WTC11 (cell line): ENCODE results near the gene TBC1D21. TPM values are rescaled to one million over a fixed set of nuclear protein-coding genes. Genes with fewer than 3 reads are reported as not detected.

Experiments
- ATAC-seq: fragments of 200-7000 bp; cut with Tn5 transposase; 2 replicates; pipeline ENCODE4 v1.10.0; 2021; ENCODE audit warnings: mild to moderate bottlenecking, moderate library complexity
- CTCF ChIA-PET: fragments of 300-600 bp; sonication (Branson Sonifier 250); formaldehyde crosslinking; loops from one replicate; lab custom pipeline; 2021; ENCODE audit warnings: antibody characterized with exemption; lab: Charles Lee
- POLR2A ChIA-PET: fragments of 350-600 bp; sonication (Branson Sonifier 250); formaldehyde crosslinking; loops from one replicate; lab custom pipeline; 2021; ENCODE audit warnings: antibody characterized with exemption; lab: Charles Lee
- DNase-seq: peaks from one replicate; pipeline ENCODE4 v3.0.0; 2021; ENCODE audit warnings: low spot score
- H3K27ac Mint-ChIP-seq: 2 replicates; pipeline ENCODE4 v1.8.0; 2021; ENCODE audit warnings: mixed read lengths
- H3K27me3 Mint-ChIP-seq: 2 replicates; pipeline ENCODE4 v1.8.0; 2021; ENCODE audit warnings: low read depth, mild to moderate bottlenecking, moderate library complexity, mixed read lengths
- H3K36me3 Mint-ChIP-seq: 2 replicates; pipeline ENCODE4 v1.8.0; 2021; ENCODE audit warnings: mixed read lengths
- H3K4me1 Mint-ChIP-seq: 2 replicates; pipeline ENCODE4 v1.8.0; 2022; ENCODE audit warnings: mixed read lengths
- H3K4me3 Mint-ChIP-seq: 2 replicates; pipeline ENCODE4 v1.8.0; 2021; ENCODE audit warnings: mild to moderate bottlenecking, moderate library complexity, mixed read lengths
- H3K9me3 Mint-ChIP-seq: 2 replicates; pipeline ENCODE4 v1.8.0; 2021; ENCODE audit warnings: mixed read lengths
- ARID4B ChIP-seq: sonication (generic); formaldehyde crosslinking; IDR thresholded peaks from 2 replicates; pipeline ENCODE4 v1.8.0; 2023; ENCODE audit warnings: missing genetic modification reagents, mild to moderate bottlenecking, borderline replicate concordance
- ATF1 ChIP-seq: sonication (generic); formaldehyde crosslinking; IDR thresholded peaks from 2 replicates; pipeline ENCODE4 v1.8.1; 2023; ENCODE audit warnings: mild to moderate bottlenecking, moderate library complexity, missing genetic modification reagents
- CREB1 ChIP-seq: sonication (generic); formaldehyde crosslinking; IDR thresholded peaks from 2 replicates; pipeline ENCODE4 v1.8.0; 2023; ENCODE audit warnings: mild to moderate bottlenecking, missing genetic modification reagents
- CREM ChIP-seq: sonication (generic); formaldehyde crosslinking; IDR thresholded peaks from 2 replicates; pipeline ENCODE4 v1.8.1; 2022; ENCODE audit warnings: mild to moderate bottlenecking, missing genetic modification reagents, moderate library complexity
- ESRRA ChIP-seq: sonication (generic); formaldehyde crosslinking; IDR thresholded peaks from 2 replicates; pipeline ENCODE4 v1.8.1; 2022; ENCODE audit warnings: mild to moderate bottlenecking, missing genetic modification reagents, borderline replicate concordance
- FOXK1 ChIP-seq: sonication (generic); formaldehyde crosslinking; IDR thresholded peaks from 2 replicates; pipeline ENCODE4 v1.8.0; 2022; ENCODE audit warnings: mild to moderate bottlenecking, moderate library complexity, missing genetic modification reagents
- JAZF1 ChIP-seq: fragments of 250-450 bp; sonication (Bioruptor Pico); IDR thresholded peaks from 2 replicates; pipeline ENCODE4 v1.9.0; 2021; ENCODE audit warnings: moderate library complexity, mild to moderate bottlenecking, inconsistent platforms
- NR2C2 ChIP-seq: sonication (generic); formaldehyde crosslinking; IDR thresholded peaks from 2 replicates; pipeline ENCODE4 v1.8.0; 2022; ENCODE audit warnings: mild to moderate bottlenecking, missing genetic modification reagents
- PRRX2 ChIP-seq: fragments of 250-450 bp; sonication (Bioruptor Pico); IDR thresholded peaks from 2 replicates; pipeline ENCODE4 v1.8.0; 2021; ENCODE audit warnings: mild to moderate bottlenecking
- RELA ChIP-seq: sonication (generic); formaldehyde crosslinking; IDR thresholded peaks from 2 replicates; pipeline ENCODE4 v1.8.1; 2022; ENCODE audit warnings: missing genetic modification reagents, mild to moderate bottlenecking, borderline replicate concordance
- SMAD4 ChIP-seq: sonication (generic); formaldehyde crosslinking; IDR thresholded peaks from 2 replicates; pipeline ENCODE4 v1.8.0; 2022; ENCODE audit warnings: mild to moderate bottlenecking, missing genetic modification reagents
- SP1 ChIP-seq: sonication (generic); formaldehyde crosslinking; conservative IDR thresholded peaks from 2 replicates; pipeline ENCODE4 v1.8.1; 2022; ENCODE audit warnings: missing genetic modification reagents
- USF1 ChIP-seq: sonication (generic); formaldehyde crosslinking; IDR thresholded peaks from 2 replicates; pipeline ENCODE4 v1.8.0; 2022; ENCODE audit warnings: mild to moderate bottlenecking, missing genetic modification reagents
- ZNF121 ChIP-seq: sonication (generic); formaldehyde crosslinking; IDR thresholded peaks from 2 replicates; pipeline ENCODE4 v1.8.0; 2023; ENCODE audit warnings: missing genetic modification reagents
- ZNF219 ChIP-seq: sonication (generic); formaldehyde crosslinking; IDR thresholded peaks from 2 replicates; pipeline ENCODE4 v1.8.0; 2023; ENCODE audit warnings: missing genetic modification reagents, mild to moderate bottlenecking, borderline replicate concordance
- ZNF232 ChIP-seq: sonication (generic); formaldehyde crosslinking; IDR thresholded peaks from 2 replicates; pipeline ENCODE4 v1.8.0; 2022; ENCODE audit warnings: mild to moderate bottlenecking, missing genetic modification reagents
- ZNF416 ChIP-seq: fragments of 250-450 bp; sonication (Bioruptor Pico); IDR thresholded peaks from 2 replicates; pipeline ENCODE4 v1.9.0; 2021; ENCODE audit warnings: mild to moderate bottlenecking, inconsistent platforms
- total RNA-seq: library from RNA; stranded (reverse); gene quantifications from 3 replicates; pipeline ENCODE4 v1.2.3, GENCODE V29; 2021
- TF ChIP-seq, protein P1 (sequence below): fragments of 250-450 bp; sonication (Bioruptor Pico); IDR thresholded peaks from 2 replicates; pipeline ENCODE4 v2.1.2; 2022; ENCODE audit warnings: mild to moderate bottlenecking, moderate library complexity
- TF ChIP-seq, protein P2 (sequence below): fragments of 200-600 bp; IDR thresholded peaks from 2 replicates; pipeline ENCODE4 v1.8.0; 2022; ENCODE audit warnings: antibody characterized with exemption
- TF ChIP-seq, protein P3 (sequence below): sonication (generic); formaldehyde crosslinking; IDR thresholded peaks from 2 replicates; pipeline ENCODE4 v1.8.1; 2023; ENCODE audit warnings: mild to moderate bottlenecking, moderate library complexity, missing genetic modification reagents
- TF ChIP-seq, protein P4 (sequence below): sonication (generic); formaldehyde crosslinking; IDR thresholded peaks from 2 replicates; pipeline ENCODE4 v1.8.0; 2022; ENCODE audit warnings: mild to moderate bottlenecking, missing genetic modification reagents
- TF ChIP-seq, protein P5 (sequence below): sonication (generic); formaldehyde crosslinking; IDR thresholded peaks from 2 replicates; pipeline ENCODE4 v1.8.1; 2022; ENCODE audit warnings: mild to moderate bottlenecking, moderate library complexity, missing genetic modification reagents

The TBC1D21 gene
- total RNA-seq, 1 experiment from 2014 or later, result not detected

- TF ChIP-seq ESRRA (CRISPR knock-in tag) (no peak), CREB1 (CRISPR knock-in tag) (no peak), NR2C2 (no peak)
- TF ChIP-seq, protein P1, sequence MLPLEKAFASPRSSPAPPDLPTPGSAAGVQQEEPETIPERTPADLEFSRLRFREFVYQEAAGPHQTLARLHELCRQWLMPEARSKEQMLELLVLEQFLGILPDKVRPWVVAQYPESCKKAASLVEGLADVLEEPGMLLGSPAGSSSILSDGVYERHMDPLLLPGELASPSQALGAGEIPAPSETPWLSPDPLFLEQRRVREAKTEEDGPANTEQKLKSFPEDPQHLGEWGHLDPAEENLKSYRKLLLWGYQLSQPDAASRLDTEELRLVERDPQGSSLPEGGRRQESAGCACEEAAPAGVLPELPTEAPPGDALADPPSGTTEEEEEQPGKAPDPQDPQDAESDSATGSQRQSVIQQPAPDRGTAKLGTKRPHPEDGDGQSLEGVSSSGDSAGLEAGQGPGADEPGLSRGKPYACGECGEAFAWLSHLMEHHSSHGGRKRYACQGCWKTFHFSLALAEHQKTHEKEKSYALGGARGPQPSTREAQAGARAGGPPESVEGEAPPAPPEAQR (CRISPR knock-in tag), result no peak
Observed at GRCh38 chr15:73907035-73907408, 33.7 kb downstream of the TBC1D21 start (continued).

DNA sequence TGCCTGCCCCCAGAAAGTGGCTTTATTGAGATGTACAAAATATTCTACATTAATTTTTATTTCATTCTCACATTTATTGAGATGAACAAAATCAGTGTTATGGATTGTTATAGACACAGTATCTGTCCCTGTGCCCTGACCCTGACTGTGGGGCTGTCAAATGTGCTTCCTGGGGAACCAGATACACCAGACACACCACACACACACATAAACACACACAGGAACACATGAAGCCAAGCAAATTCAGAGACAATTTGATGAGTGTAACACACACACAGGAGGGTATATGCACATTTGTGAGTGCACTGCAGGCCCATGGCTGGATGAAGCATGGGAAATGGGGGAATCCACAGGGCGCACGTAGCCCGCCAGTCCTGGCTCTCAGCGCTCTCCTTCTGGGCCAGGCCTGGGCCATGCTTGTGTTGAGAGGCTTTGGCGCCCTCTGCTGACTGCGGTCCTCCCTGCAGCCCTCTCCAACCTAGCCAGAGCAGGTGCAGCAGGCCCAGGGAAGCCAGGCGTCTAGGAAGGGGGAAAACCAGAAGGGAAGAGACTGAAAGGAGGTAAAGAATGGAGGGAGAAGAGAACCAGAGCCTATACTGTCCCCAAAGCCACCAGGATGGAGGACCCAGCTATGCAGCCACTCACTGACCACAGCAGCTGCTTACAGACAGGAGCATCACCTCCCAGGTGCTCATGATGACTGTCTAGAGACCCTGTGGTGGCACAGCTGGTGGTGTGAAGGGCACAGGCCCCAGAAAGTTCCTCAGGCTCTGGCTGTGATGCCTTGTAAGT, 34.9 kb downstream of the TBC1D21 start:
- Mint-ChIP-seq H3K4me1 (peaks cover 5% of the 10 kb centered on the region), H3K36me3 (no peaks in the 10 kb centered on the region), H3K27me3 (peaks cover 7% of the 10 kb centered on the region), H3K4me3 (no peak overlapping the region), H3K9me3 (no peaks in the 10 kb centered on the region), H3K27ac (no peak overlapping the region)
- POLR2A ChIA-PET, result no interaction called here
- TF ChIP-seq SP1 (peak; percentile 38; the same call in 1 of the 2 replicates), ZNF232 (no peak), USF1 (CRISPR knock-in tag) (no peak), ZNF121 (peak; percentile 40; the same call in 1 of the 2 replicates), ZNF416 (CRISPR knock-in tag) (no peak), PRRX2 (CRISPR knock-in tag) (no peak)
- TF ChIP-seq, protein P2, sequence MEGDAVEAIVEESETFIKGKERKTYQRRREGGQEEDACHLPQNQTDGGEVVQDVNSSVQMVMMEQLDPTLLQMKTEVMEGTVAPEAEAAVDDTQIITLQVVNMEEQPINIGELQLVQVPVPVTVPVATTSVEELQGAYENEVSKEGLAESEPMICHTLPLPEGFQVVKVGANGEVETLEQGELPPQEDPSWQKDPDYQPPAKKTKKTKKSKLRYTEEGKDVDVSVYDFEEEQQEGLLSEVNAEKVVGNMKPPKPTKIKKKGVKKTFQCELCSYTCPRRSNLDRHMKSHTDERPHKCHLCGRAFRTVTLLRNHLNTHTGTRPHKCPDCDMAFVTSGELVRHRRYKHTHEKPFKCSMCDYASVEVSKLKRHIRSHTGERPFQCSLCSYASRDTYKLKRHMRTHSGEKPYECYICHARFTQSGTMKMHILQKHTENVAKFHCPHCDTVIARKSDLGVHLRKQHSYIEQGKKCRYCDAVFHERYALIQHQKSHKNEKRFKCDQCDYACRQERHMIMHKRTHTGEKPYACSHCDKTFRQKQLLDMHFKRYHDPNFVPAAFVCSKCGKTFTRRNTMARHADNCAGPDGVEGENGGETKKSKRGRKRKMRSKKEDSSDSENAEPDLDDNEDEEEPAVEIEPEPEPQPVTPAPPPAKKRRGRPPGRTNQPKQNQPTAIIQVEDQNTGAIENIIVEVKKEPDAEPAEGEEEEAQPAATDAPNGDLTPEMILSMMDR, result peak; percentile 86
- TF ChIP-seq, protein P3, sequence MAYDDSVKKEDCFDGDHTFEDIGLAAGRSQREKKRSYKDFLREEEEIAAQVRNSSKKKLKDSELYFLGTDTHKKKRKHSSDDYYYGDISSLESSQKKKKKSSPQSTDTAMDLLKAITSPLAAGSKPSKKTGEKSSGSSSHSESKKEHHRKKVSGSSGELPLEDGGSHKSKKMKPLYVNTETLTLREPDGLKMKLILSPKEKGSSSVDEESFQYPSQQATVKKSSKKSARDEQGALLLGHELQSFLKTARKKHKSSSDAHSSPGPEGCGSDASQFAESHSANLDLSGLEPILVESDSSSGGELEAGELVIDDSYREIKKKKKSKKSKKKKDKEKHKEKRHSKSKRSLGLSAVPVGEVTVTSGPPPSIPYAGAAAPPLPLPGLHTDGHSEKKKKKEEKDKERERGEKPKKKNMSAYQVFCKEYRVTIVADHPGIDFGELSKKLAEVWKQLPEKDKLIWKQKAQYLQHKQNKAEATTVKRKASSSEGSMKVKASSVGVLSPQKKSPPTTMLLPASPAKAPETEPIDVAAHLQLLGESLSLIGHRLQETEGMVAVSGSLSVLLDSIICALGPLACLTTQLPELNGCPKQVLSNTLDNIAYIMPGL (CRISPR knock-in tag), result peak; percentile 51; the same call in 1 of the 2 replicates
- peak; percentile 95 for DNase-seq
- CTCF ChIA-PET, result interaction anchor here (0.9 to 4.6 kb wide), 10 partner anchors 9 to 523 kb away, joined by 3 to 45 read pairs (median 5); partner anchors contain the start of genes PML and TBC1D21
- peak; percentile 99 for ATAC-seq

DNA sequence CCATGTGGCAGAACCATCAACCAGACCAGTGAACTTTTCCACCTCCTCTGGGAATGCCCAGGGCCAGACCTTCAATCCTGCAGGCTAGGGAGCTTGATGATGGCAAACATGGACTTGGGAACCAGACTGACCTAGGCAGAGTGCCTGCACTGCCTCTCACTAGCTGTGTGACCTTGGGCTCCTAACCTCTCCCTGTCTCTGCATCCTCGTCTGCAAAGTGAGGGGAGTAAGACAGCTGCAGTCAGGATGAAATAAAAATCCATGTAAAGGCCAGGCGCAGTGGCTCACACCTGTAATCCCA, 35.4 kb downstream of the TBC1D21 start:
- Mint-ChIP-seq H3K27ac (no peak overlapping the region), H3K4me3 (no peak overlapping the region), H3K4me1 (peaks cover 5% of the 10 kb centered on the region), H3K36me3 (no peaks in the 10 kb centered on the region), H3K9me3 (no peaks in the 10 kb centered on the region), H3K27me3 (peaks cover 7% of the 10 kb centered on the region)
- ATAC-seq (no peak), DNase-seq (no peak)
- CTCF ChIA-PET, result interaction anchor here (0.7 to 4.6 kb wide), 10 partner anchors 9 to 523 kb away, joined by 3 to 45 read pairs (median 4); partner anchors contain the start of genes PML and TBC1D21
- POLR2A ChIA-PET, result no interaction called here
- TF ChIP-seq FOXK1 (CRISPR knock-in tag) (no peak), JAZF1 (CRISPR knock-in tag) (no peak), SMAD4 (CRISPR knock-in tag) (no peak), RELA (CRISPR knock-in tag) (no peak), ZNF416 (CRISPR knock-in tag) (no peak), ATF1 (CRISPR knock-in tag) (no peak), CREM (CRISPR knock-in tag) (no peak), ARID4B (no peak), ZNF219 (CRISPR knock-in tag) (no peak)
- TF ChIP-seq, protein P4, sequence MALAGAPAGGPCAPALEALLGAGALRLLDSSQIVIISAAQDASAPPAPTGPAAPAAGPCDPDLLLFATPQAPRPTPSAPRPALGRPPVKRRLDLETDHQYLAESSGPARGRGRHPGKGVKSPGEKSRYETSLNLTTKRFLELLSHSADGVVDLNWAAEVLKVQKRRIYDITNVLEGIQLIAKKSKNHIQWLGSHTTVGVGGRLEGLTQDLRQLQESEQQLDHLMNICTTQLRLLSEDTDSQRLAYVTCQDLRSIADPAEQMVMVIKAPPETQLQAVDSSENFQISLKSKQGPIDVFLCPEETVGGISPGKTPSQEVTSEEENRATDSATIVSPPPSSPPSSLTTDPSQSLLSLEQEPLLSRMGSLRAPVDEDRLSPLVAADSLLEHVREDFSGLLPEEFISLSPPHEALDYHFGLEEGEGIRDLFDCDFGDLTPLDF (CRISPR knock-in tag), result no peak
- TF ChIP-seq, protein P5, sequence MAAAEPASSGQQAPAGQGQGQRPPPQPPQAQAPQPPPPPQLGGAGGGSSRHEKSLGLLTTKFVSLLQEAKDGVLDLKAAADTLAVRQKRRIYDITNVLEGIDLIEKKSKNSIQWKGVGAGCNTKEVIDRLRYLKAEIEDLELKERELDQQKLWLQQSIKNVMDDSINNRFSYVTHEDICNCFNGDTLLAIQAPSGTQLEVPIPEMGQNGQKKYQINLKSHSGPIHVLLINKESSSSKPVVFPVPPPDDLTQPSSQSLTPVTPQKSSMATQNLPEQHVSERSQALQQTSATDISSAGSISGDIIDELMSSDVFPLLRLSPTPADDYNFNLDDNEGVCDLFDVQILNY, result no peak
